H1 (cell line): ENCODE data around the gene ARHGAP5. TPM values are rescaled to one million over a fixed set of nuclear protein-coding genes. Genes with fewer than 3 reads are reported as not detected.
A peak's percentile ranks its signal among the peaks of the same experiment; 100 is the strongest.

ENCODE experiments used
- CTCF ChIA-PET: fragments of 300-600 bp; sonication (Branson Sonifier 250); formaldehyde crosslinking; loops from one replicate; lab custom pipeline; 2021; ENCODE audit not compliant: partially characterized antibody; lab: Charles Lee
- POLR2A ChIA-PET: fragments of 300-600 bp; sonication (Branson Sonifier 250); formaldehyde crosslinking; loops from one replicate; lab custom pipeline; 2021; ENCODE audit warnings: inconsistent platforms; ENCODE audit not compliant: partially characterized antibody; lab: Charles Lee
- DNase-seq, 2 experiments: peaks; one replicate each; pipeline versions ENCODE4 v3.0.0 to v3.0.0-alpha.2; 2010 to 2022; ENCODE audit warnings: low spot score in 2 of 2, low read depth in 1 of 2, mixed read lengths in 1 of 2
- FAIRE-seq: peaks from 2 replicates; lab custom pipeline; 2011; peaks lifted over from hg19 to GRCh38; lab: Jason Lieb, UNC
- H2AFZ ChIP-seq: 2 replicates; pipeline ENCODE4 v1.8.1; 2012; ENCODE audit warnings: low read length, inconsistent platforms
- H2AK5ac ChIP-seq: 2 replicates; pipeline ENCODE4 v1.6.1; 2013; ENCODE audit warnings: low read depth, low read length
- H2BK120ac ChIP-seq: replicated peaks from 2 replicates; pipeline ENCODE3; 2013; ENCODE audit warnings: low read depth, low read length, inconsistent platforms
- H2BK12ac ChIP-seq: 2 replicates; pipeline ENCODE4 v1.6.1; 2013; ENCODE audit warnings: low read depth, low read length
- H2BK15ac ChIP-seq: 2 replicates; pipeline ENCODE4 v1.6.1; 2013; ENCODE audit warnings: low read length
- H2BK20ac ChIP-seq: 2 replicates; pipeline ENCODE4 v1.6.1; 2013; ENCODE audit warnings: low read length
- H2BK5ac ChIP-seq: 2 replicates; pipeline ENCODE4 v1.6.1; 2013; ENCODE audit warnings: low read depth, low read length
- H3K14ac ChIP-seq: 2 replicates; pipeline ENCODE4 v1.6.1; 2013; ENCODE audit warnings: inconsistent platforms; ENCODE audit not compliant: insufficient read length
- H3K18ac ChIP-seq: 2 replicates; pipeline ENCODE4 v1.6.1; 2013; ENCODE audit warnings: low read length; ENCODE audit errors: extremely low read depth
- H3K23ac ChIP-seq: 2 replicates; pipeline ENCODE4 v1.6.1; 2013; ENCODE audit warnings: inconsistent platforms; ENCODE audit not compliant: insufficient read length
- H3K23me2 ChIP-seq: 2 replicates; pipeline ENCODE4 v1.6.1; 2013; ENCODE audit warnings: low read depth, low read length
- H3K27ac ChIP-seq: 2 replicates; pipeline ENCODE4 v1.6.1; 2011; ENCODE audit warnings: low read depth, low read length, inconsistent platforms
- H3K27me3 ChIP-seq, 4 experiments: replicated peaks in 1 of 4; 1 replicate in 1 of 4; 2 replicates in 3 of 4; pipeline versions ENCODE4 v1.6.1 to v1.8.1; 2011 to 2013; ENCODE audit warnings: low read length in 3 of 4, mild to moderate bottlenecking in 3 of 4, inconsistent platforms in 2 of 4, mixed read lengths in 2 of 4, moderate library complexity in 1 of 4; ENCODE audit not compliant: control insufficient read depth in 3 of 4, insufficient read depth in 3 of 4; ENCODE audit errors: extremely low read depth in 1 of 4
- H3K36me3 ChIP-seq, 4 experiments: 2 replicates each; pipeline versions ENCODE4 v1.6.1 to v1.8.1; 2011 to 2013; ENCODE audit warnings: mild to moderate bottlenecking in 4 of 4, low read length in 3 of 4, moderate library complexity in 2 of 4, control low read depth in 1 of 4, inconsistent platforms in 1 of 4; ENCODE audit not compliant: insufficient read depth in 4 of 4, control insufficient read depth in 2 of 4
- H3K4ac ChIP-seq: replicated peaks from 2 replicates; pipeline ENCODE3; 2013; ENCODE audit warnings: low read length, low read depth, mixed read lengths, inconsistent platforms; ENCODE audit not compliant: insufficient read length
- H3K4me1 ChIP-seq, 4 experiments: replicated peaks in 1 of 4; 1 replicate in 1 of 4; 2 replicates in 3 of 4; pipeline versions ENCODE4 v1.6.1 to v1.8.1; 2011 to 2013; ENCODE audit warnings: low read length in 3 of 4, inconsistent platforms in 2 of 4, mixed read lengths in 1 of 4; ENCODE audit not compliant: insufficient read depth in 4 of 4, control insufficient read depth in 3 of 4
- H3K4me2 ChIP-seq, 2 experiments: 2 replicates each; pipeline versions ENCODE4 v1.6.1 to v1.8.1; 2011 to 2013; ENCODE audit warnings: low read depth in 2 of 2, low read length in 2 of 2, control low read depth in 1 of 2, inconsistent platforms in 1 of 2, mild to moderate bottlenecking in 1 of 2; ENCODE audit not compliant: insufficient read depth in 1 of 2
- H3K4me3 ChIP-seq, 4 experiments: fragments of 200-600, 300-600 bp in 1 of 4; sonication (generic), shearing (Covaris generic), sonication (Bioruptor Twin) in 1 of 4; 2 replicates each; pipeline versions ENCODE4 v1.5.1 to v1.8.1; 2011 to 2016; ENCODE audit warnings: low read length in 4 of 4, low read depth in 3 of 4, control low read depth in 2 of 4, inconsistent platforms in 2 of 4, mild to moderate bottlenecking in 2 of 4, mixed read lengths in 1 of 4, moderate library complexity in 1 of 4; ENCODE audit not compliant: insufficient read depth in 2 of 4; ENCODE audit errors: extremely low read depth in 1 of 4
- H3K56ac ChIP-seq: replicated peaks from 2 replicates; pipeline ENCODE3; 2013; ENCODE audit warnings: low read depth, mild to moderate bottlenecking, mixed read lengths, low read length, inconsistent platforms; ENCODE audit not compliant: insufficient read length
- H3K79me1 ChIP-seq: 2 replicates; pipeline ENCODE4 v1.6.1; 2013; ENCODE audit warnings: low read depth, low read length, control low read depth
- H3K79me2 ChIP-seq, 2 experiments: 2 replicates each; pipeline versions ENCODE4 v1.6.1 to v1.8.1; 2012 to 2013; ENCODE audit warnings: low read length in 2 of 2, mild to moderate bottlenecking in 2 of 2, inconsistent platforms in 1 of 2; ENCODE audit not compliant: insufficient read depth in 2 of 2, control insufficient read depth in 1 of 2
- H3K9ac ChIP-seq, 4 experiments: replicated peaks in 1 of 4; 1 replicate in 1 of 4; 2 replicates in 3 of 4; pipeline versions ENCODE4 v1.6.1 to v1.8.1; 2011 to 2013; ENCODE audit warnings: low read depth in 3 of 4, low read length in 3 of 4, control low read depth in 2 of 4, mild to moderate bottlenecking in 2 of 4, moderate library complexity in 2 of 4, inconsistent platforms in 1 of 4; ENCODE audit errors: extremely low read depth in 1 of 4
- H3K9me3 ChIP-seq, 2 experiments: 2 replicates each; pipeline versions ENCODE4 v1.6.1 to v1.8.1; 2012 to 2013; ENCODE audit warnings: mild to moderate bottlenecking in 2 of 2, moderate library complexity in 2 of 2, control low read depth in 1 of 2, inconsistent platforms in 1 of 2, low read depth in 1 of 2, low read length in 1 of 2, mixed read lengths in 1 of 2; ENCODE audit not compliant: insufficient read depth in 2 of 2
- H4K20me1 ChIP-seq, 2 experiments: replicated peaks in 1 of 2; 2 replicates each; pipeline versions ENCODE3 to v1.8.1; 2011 to 2013; ENCODE audit warnings: inconsistent platforms in 2 of 2, low read length in 2 of 2, mild to moderate bottlenecking in 1 of 2; ENCODE audit not compliant: insufficient read depth in 2 of 2, control insufficient read depth in 1 of 2
- H4K5ac ChIP-seq: 2 replicates; pipeline ENCODE4 v1.6.1; 2013; ENCODE audit warnings: low read length, low read depth, mixed read lengths, inconsistent platforms; ENCODE audit not compliant: insufficient read length
- H4K8ac ChIP-seq: 2 replicates; pipeline ENCODE4 v1.8.0; 2013; ENCODE audit warnings: mild to moderate bottlenecking, moderate library complexity, low read length, inconsistent platforms; ENCODE audit not compliant: insufficient read depth; ENCODE audit errors: extremely low read depth
- H4K91ac ChIP-seq: replicated peaks from 2 replicates; pipeline ENCODE3; 2013; ENCODE audit warnings: low read length, mixed read lengths, inconsistent platforms; ENCODE audit not compliant: insufficient read length
- ASH2L ChIP-seq: fragments of 200-600, 300-600 bp; sonication (generic); IDR thresholded peaks from one replicate; pipeline ENCODE4 v1.7.1; 2017; ENCODE audit warnings: low read length
- CEBPB ChIP-seq: IDR thresholded peaks from 2 replicates; pipeline ENCODE4 v1.6.1; 2012; ENCODE audit warnings: low read depth, low read length
- EP300 ChIP-seq, 2 experiments: IDR thresholded peaks; 1 replicate in 1 of 2; 2 replicates in 1 of 2; pipeline ENCODE4 v1.6.1; 2011 to 2012; ENCODE audit warnings: low read depth in 2 of 2, low read length in 2 of 2, mild to moderate bottlenecking in 2 of 2, borderline replicate concordance in 1 of 2, inconsistent platforms in 1 of 2, moderate library complexity in 1 of 2
- JUND ChIP-seq: IDR thresholded peaks from 2 replicates; pipeline ENCODE4 v1.6.1; 2011; ENCODE audit warnings: mild to moderate bottlenecking, improper control_type of control experiment, low read length
- KDM1A ChIP-seq: fragments of 200-600, 300-600 bp; sonication (generic); IDR thresholded peaks from 2 replicates; pipeline ENCODE4 v1.7.1; 2016; ENCODE audit warnings: mild to moderate bottlenecking, low read length, borderline replicate concordance
- SAP30 ChIP-seq: fragments of 300-600 bp; sonication (generic); IDR thresholded peaks from 2 replicates; pipeline ENCODE4 v1.7.1; 2012; ENCODE audit warnings: low read length, moderate library complexity, mild to moderate bottlenecking, inconsistent platforms; ENCODE audit not compliant: insufficient read depth, insufficient replicate concordance
- SP4 ChIP-seq: IDR thresholded peaks from 2 replicates; pipeline ENCODE4 v1.6.1; 2012; ENCODE audit warnings: low read length, inconsistent platforms
- SRF ChIP-seq: IDR thresholded peaks from 2 replicates; pipeline ENCODE4 v1.6.1; 2011; ENCODE audit warnings: mild to moderate bottlenecking, low read depth, low read length, moderate library complexity
- SUZ12 ChIP-seq: fragments of 200-600 bp; sonication (generic); IDR thresholded peaks from 2 replicates; pipeline ENCODE4 v1.6.1; 2012; ENCODE audit warnings: mild to moderate bottlenecking, inconsistent platforms, low read length, moderate library complexity, mixed read lengths
- TCF12 ChIP-seq: IDR thresholded peaks from 2 replicates; pipeline ENCODE4 v1.6.1; 2011; ENCODE audit warnings: low read depth, mild to moderate bottlenecking, low read length
- YY1 ChIP-seq: IDR thresholded peaks from 2 replicates; pipeline ENCODE4 v1.6.1; 2011; ENCODE audit warnings: low read depth, mild to moderate bottlenecking, low read length
- ZNF274 ChIP-seq: IDR thresholded peaks from 2 replicates; pipeline ENCODE4 v1.7.0; 2012; ENCODE audit warnings: low read length, borderline replicate concordance; ENCODE audit errors: extremely low read depth
- WGBS, 2 experiments: shearing (Covaris generic) in 1 of 2; methylation state at CpG; one replicate each; pipeline versions ENCODE4 v1.1.6 to v1.1.7; 2013 to 2015; ENCODE audit warnings: low lambda C conversion rate in 2 of 2, mixed read lengths in 2 of 2, inconsistent platforms in 1 of 2, low coverage in 1 of 2, missing lambda C conversion rate in 1 of 2; ENCODE audit not compliant: insufficient replicate concordance in 2 of 2, insufficient coverage in 1 of 2, insufficient read length in 1 of 2; ENCODE audit errors: extremely low coverage in 1 of 2, missing lambda C conversion rate in 1 of 2; 5-methylcytosine and 5-hydroxymethylcytosine counted together
- polyA plus RNA-seq, 7 experiments: library from polyadenylated mRNA; depleted of rRNA in 3 of 7; stranded (reverse) in 5 of 7; unstranded in 2 of 7; fragments of >200 nt in 5 of 7; fragments of 200-250 nt in 2 of 7; gene quantifications; 1 replicate in 5 of 7; 2 replicates in 1 of 7; 4 replicates in 1 of 7; pipeline versions ENCODE4 v1.2.1 to v1.2.3, GENCODE V29; 2011 to 2013; ENCODE audit warnings: missing spikeins in 2 of 7, mixed read lengths in 2 of 7
- total RNA-seq: library from RNA; stranded (reverse); fragmentation: NEBNext Ultra II Directional; extraction: Animal tissue kit (Norgen Biotek cat#: 25700); gene quantifications from 2 replicates; pipeline ENCODE4 v1.2.1, GENCODE V29; 2021

The ARHGAP5 gene
- total and polyA plus RNA-seq, 2 of the 8 experiments (the other 6 are each of a cell fraction or from before 2014, with no cell fraction given), result 7.8 to 77.3 TPM

DNA sequence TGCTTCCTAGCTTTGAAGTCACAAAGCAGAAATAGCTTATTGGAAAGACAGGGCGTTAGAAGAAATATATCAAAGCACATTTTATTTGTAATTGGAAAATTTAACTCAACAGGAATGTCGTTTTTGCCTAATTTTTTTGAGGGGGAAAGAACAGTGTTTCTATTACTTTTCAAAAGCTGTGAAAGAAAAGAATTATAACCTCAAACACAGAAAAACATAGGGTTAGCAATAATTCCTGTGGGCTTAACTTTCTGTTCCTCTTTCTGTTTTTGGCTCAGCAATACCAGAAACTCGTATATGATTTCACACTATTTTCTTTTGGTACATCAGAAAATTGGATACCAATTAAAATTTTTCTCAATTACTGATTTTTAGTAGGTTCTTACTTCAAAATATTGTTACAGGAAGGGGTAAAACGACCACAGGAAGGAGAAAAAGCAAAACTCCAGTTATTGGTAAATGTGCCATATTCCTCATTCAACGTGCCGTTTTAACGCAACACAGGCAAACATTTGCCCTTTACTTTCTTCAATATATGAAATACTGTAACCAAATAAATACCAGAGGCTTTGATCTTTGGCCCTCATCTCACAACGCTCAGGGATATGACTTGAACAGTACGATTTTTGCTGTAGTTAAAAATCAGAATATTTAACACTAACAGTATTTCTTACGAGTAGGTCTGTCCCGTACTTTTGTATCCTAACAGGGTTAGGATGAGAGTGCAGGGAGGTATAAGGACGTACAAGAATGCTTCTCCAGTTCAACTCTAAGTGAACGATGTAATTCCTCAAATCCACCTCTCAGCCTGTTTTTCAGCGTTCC, 123.5 kb downstream of the ARHGAP5 start:
- no peak for TF ChIP-seq SUZ12
- no peak for TF ChIP-seq SRF
- TF ChIP-seq ASH2L, result no peak
- no peak for TF ChIP-seq KDM1A
- TF ChIP-seq TCF12, result no peak
- no peak for TF ChIP-seq SP4
- TF ChIP-seq JUND, result no peak
- TF ChIP-seq SAP30, result no peak
- TF ChIP-seq CEBPB, result no peak
- no peak for TF ChIP-seq YY1
- TF ChIP-seq EP300 (IDR thresholded peaks at IDR 0.05; ENCODE audit: borderline replicate concordance in 1 of 2, low read depth in 2 of 2, low read length in 2 of 2), result no peak
- no peak for TF ChIP-seq ZNF274
- Histone ChIP-seq H3K9me3 (no peaks in the 10 kb centered on the region), H2BK20ac (no peak overlapping the region), H3K14ac (no peak overlapping the region), H3K79me2 (no peaks in the 10 kb centered on the region), H3K56ac (no peak overlapping the region), H3K4me1 (peaks cover 0 to 4% (median under 1%) of the 10 kb centered on the region in 4 experiments; a peak in 2 of 7 replicates), H3K27me3 (no peaks in the 10 kb centered on the region; a peak in 1 of 7 replicates), H2AFZ (peak overlapping the region; percentile 95), H3K4me2 (peak overlapping the region; percentile 86 to 99), H3K79me1 (no peaks in the 10 kb centered on the region), H3K9ac (no peak overlapping the region), H3K4ac (no peak overlapping the region), H3K27ac (no peak overlapping the region), H2BK120ac (no peak overlapping the region), H3K36me3 (no peaks in the 10 kb centered on the region), H4K8ac (no peak overlapping the region), H4K20me1 (peaks cover 0 to 2% of the 10 kb centered on the region in 2 experiments), H3K23me2 (peaks cover 18% of the 10 kb centered on the region), H2BK5ac (no peak overlapping the region), H4K5ac (no peak overlapping the region), H3K23ac (no peak overlapping the region), H2BK15ac (no peak overlapping the region), H4K91ac (no peak overlapping the region), H2BK12ac (no peak overlapping the region), H2AK5ac (no peak overlapping the region), H3K4me3 (peak overlapping the region; percentile 48 to 93 (median 90)), H3K18ac (no peak overlapping the region)
- DNase-seq, result no peak
- WGBS, 2 experiments, result 44% methylated on average over 14 of the region's 14 CpGs; no CpG with 5 or more reads in 1 of the 2 experiments
- ChIA-PET CTCF (interaction anchor here (1.2 to 2.0 kb wide), 3 partner anchors 52 to 216 kb away, joined by 3 to 9 read pairs (median 8); no protein-coding TSS in a partner anchor), POLR2A (no interaction called here)
- no peak for FAIRE-seq
